Fibroblast of skin of scalp (primary cell): Measurements from ENCODE around the gene C16orf92.

Experiments used
- DNase-seq: peaks from one replicate; pipeline ENCODE4 v3.0.0-alpha.2; 2013

The C16orf92 gene

GRCh38 chr16:29989111-29989858, 33.7 kb upstream of the C16orf92 start:
- no peak for DNase-seq

DNA sequence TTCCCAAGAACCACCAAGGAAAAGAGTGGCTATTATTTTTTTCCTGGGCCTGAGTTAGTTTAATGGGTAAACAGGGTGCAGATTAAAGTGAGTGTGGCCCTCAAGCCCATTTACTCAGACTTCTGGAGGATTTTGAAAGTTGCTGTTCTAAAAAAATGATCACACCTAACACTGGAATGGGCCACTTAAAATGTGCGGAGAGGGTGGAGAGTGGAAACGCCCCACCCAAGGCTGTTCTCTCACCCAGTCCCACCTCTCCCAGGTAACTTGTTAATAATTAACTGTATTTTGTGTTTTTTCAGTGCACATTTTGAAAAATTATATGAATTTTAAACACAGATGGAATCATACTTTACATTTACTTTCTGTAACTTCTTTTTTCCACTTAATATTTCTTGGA, 33.0 kb upstream of the C16orf92 start:
- no peak for DNase-seq

- no peak for DNase-seq
These were observed 32.0 kb upstream of the C16orf92 start for GRCh38 chr16:29990883-29991570.

- DNase-seq: no peak
These were observed 31.5 kb upstream of the C16orf92 start for GRCh38 chr16:29991571-29991904.

- DNase-seq: no peak
These were observed 30.5 kb upstream of the C16orf92 start for GRCh38 chr16:29992344-29992967.

- DNase-seq: no peak
These were observed 29.7 kb upstream of the C16orf92 start for GRCh38 chr16:29993191-29993902.

- DNase-seq: no peak
These were observed 28.9 kb upstream of the C16orf92 start for GRCh38 chr16:29993903-29994599.

DNA sequence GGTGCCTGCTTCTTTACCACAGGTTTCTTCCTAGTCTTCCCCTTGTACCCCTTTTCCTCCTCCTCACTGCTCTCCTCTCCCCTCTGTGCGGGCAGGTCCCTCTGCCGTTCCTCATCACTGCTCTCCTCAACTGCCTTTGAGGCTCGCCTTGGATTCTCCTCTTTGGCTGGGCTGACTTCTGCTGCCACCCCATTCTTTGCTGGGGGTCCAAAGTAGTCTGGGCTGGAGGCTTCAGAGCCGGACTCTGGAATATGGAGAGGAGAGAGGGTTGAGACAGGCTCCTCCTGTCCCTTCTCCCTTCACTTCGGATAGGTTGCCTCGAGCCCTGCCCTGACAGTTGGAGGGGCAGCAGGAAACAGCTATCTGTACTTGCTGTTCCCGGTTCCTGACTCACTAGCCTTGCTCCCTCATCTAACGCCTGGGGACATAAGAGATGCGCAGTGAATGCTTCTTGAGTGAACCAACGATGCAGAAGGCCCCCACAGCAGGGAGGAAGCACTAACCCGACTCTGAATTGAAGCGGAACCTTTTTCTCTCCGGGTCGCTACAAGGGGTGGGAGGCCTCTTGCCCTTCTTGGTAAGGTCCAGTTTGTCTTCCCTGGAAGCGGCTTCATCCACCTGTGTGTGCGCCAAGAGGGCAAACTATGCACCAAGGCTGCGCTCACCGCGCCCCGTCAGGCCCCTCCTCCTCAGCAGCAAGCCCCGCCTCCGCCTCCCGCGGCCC, 28.2 kb upstream of the C16orf92 start:
- peak; percentile 53 for DNase-seq

- peak; percentile 84 for DNase-seq
These were observed 27.6 kb upstream of the C16orf92 start, which contains the start of gene HIRIP3 for GRCh38 chr16:29995324-29995910. Gene HIRIP3, minus strand, starts transcription at chr16:29995617. Its CDS starts 12 bp downstream, at chr16:29995605.

GRCh38 chr16:29995911-29996765, 26.9 kb upstream of the C16orf92 start, which contains the start of gene INO80E:
Gene INO80E, plus strand, starts transcription at chr16:29996241. Its CDS starts 70 bp downstream, at chr16:29996311.
- DNase-seq: peak; percentile 97

- DNase-seq: no peak
These were observed 26.2 kb upstream of the C16orf92 start for GRCh38 chr16:29996766-29997250.

- no peak for DNase-seq
These were observed 23.4 kb upstream of the C16orf92 start for GRCh38 chr16:29999605-30000004.

- no peak for DNase-seq
These were observed 22.0 kb upstream of the C16orf92 start for GRCh38 chr16:30000735-30001631.

GRCh38 chr16:30002614-30003346, 20.2 kb upstream of the C16orf92 start:
- no peak for DNase-seq

- DNase-seq: no peak
These were observed 19.2 kb upstream of the C16orf92 start for GRCh38 chr16:30003670-30004423.

- no peak for DNase-seq
These were observed 18.6 kb upstream of the C16orf92 start for GRCh38 chr16:30004424-30004776.

DNA sequence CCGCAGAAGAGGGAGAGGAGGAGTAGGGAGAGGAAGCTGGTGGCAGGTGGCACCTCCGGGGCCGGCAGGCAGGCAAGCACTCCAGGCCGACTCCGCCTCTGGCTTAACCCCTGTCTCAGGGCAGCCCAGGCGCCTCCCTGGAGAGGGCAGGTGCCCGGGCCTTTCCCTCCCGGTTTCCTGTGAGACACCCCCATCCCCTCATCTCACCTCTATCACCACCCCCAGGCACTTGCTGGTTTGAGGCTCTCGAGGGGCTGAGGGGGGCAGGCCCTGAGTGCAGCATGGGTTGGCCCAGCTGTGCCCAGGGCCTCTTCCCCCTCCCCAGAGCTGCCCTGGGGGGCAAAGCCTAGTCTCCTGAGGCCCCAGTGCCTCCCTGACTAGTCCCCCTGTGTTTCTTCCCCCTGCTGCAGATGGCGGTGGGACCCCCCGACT, 18.2 kb upstream of the C16orf92 start:
- no peak for DNase-seq
